ENCODE data around the gene RAPGEF6. TPM values are rescaled to one million over a fixed set of nuclear protein-coding genes. Genes with fewer than 3 reads are reported as not detected.
A peak's percentile ranks its signal among the peaks of the same experiment; 100 is the strongest.

The RAPGEF6 gene
- total RNA-seq, 1 experiment from 2014 or later, result 27.6 TPM

GRCh38 chr5:131570757-131571156 is 64.3 kb downstream of the RAPGEF6 start:
- H3K36me3 ChIP-seq, result no peaks in the 10 kb centered on the region; the same call in 1 of the 2 replicates
- H3K27ac ChIP-seq, result no peak overlapping the region
- no peaks in the 10 kb centered on the region for H3K27me3 ChIP-seq
- no peak overlapping the region for H3K4me3 ChIP-seq
- DNase-seq, result no peak
- no peaks in the 10 kb centered on the region for H3K9me3 ChIP-seq (replicated peaks)
- H3K4me1 ChIP-seq, result no peaks in the 10 kb centered on the region

- no peak for DNase-seq
- H3K4me1 ChIP-seq, result no peaks in the 10 kb centered on the region
- peaks cover 4% of the 10 kb centered on the region; the same call in 1 of the 2 replicates for H3K36me3 ChIP-seq
- no peak overlapping the region for H3K4me3 ChIP-seq
- no peaks in the 10 kb centered on the region for H3K9me3 ChIP-seq (replicated peaks)
- no peaks in the 10 kb centered on the region for H3K27me3 ChIP-seq
- no peak overlapping the region for H3K27ac ChIP-seq
Observed at GRCh38 chr5:131564229-131564652, 70.8 kb downstream of the RAPGEF6 start.

- no peaks in the 10 kb centered on the region for H3K27me3 ChIP-seq
- no peaks in the 10 kb centered on the region for H3K4me1 ChIP-seq
- H3K27ac ChIP-seq, result no peak overlapping the region
- peaks cover 5% of the 10 kb centered on the region; the same call in 1 of the 2 replicates for H3K36me3 ChIP-seq
- no peak overlapping the region for H3K4me3 ChIP-seq
- DNase-seq, result no peak
- H3K9me3 ChIP-seq (replicated peaks), result no peaks in the 10 kb centered on the region
Observed at GRCh38 chr5:131563434-131564228, 71.4 kb downstream of the RAPGEF6 start.

GRCh38 chr5:131550606-131551005 is 84.4 kb downstream of the RAPGEF6 start:
- peaks cover 7% of the 10 kb centered on the region; the same call in 1 of the 2 replicates for H3K36me3 ChIP-seq
- H3K4me3 ChIP-seq, result no peak overlapping the region
- peak; percentile 43 to 68 for DNase-seq
- H3K27ac ChIP-seq, result no peak overlapping the region
- H3K4me1 ChIP-seq, result no peaks in the 10 kb centered on the region
- H3K27me3 ChIP-seq, result no peaks in the 10 kb centered on the region
- no peaks in the 10 kb centered on the region for H3K9me3 ChIP-seq (replicated peaks)

- Histone ChIP-seq H3K4me3 (no peak overlapping the region), H3K9me3 (replicated peaks) (no peaks in the 10 kb centered on the region), H3K27ac (no peak overlapping the region), H3K27me3 (no peaks in the 10 kb centered on the region), H3K36me3 (peaks cover 15% of the 10 kb centered on the region), H3K4me1 (no peaks in the 10 kb centered on the region)
- no peak for DNase-seq
Observed at GRCh38 chr5:131548176-131548575, 86.9 kb downstream of the RAPGEF6 start.

GRCh38 chr5:131545845-131546244 is 89.2 kb downstream of the RAPGEF6 start:
- Histone ChIP-seq H3K27me3 (no peaks in the 10 kb centered on the region), H3K36me3 (peaks cover 18% of the 10 kb centered on the region), H3K27ac (no peak overlapping the region), H3K9me3 (replicated peaks) (no peaks in the 10 kb centered on the region), H3K4me1 (no peaks in the 10 kb centered on the region), H3K4me3 (no peak overlapping the region)
- no peak for DNase-seq

- Histone ChIP-seq H3K27ac (no peak overlapping the region), H3K36me3 (peaks cover 14% of the 10 kb centered on the region), H3K4me3 (no peak overlapping the region), H3K4me1 (no peaks in the 10 kb centered on the region), H3K9me3 (replicated peaks) (no peaks in the 10 kb centered on the region), H3K27me3 (no peaks in the 10 kb centered on the region)
- no peak for DNase-seq
Observed at GRCh38 chr5:131542723-131543122, 92.3 kb downstream of the RAPGEF6 start.

- H3K4me3 ChIP-seq, result no peak overlapping the region
- H3K27me3 ChIP-seq, result no peaks in the 10 kb centered on the region
- no peak overlapping the region for H3K27ac ChIP-seq
- no peak for DNase-seq
- peaks cover 12% of the 10 kb centered on the region for H3K36me3 ChIP-seq
- H3K9me3 ChIP-seq (replicated peaks), result no peaks in the 10 kb centered on the region
- H3K4me1 ChIP-seq, result peaks cover 2% of the 10 kb centered on the region
Observed at GRCh38 chr5:131541762-131542161, 93.3 kb downstream of the RAPGEF6 start.

GRCh38 chr5:131541071-131541470 is 94.0 kb downstream of the RAPGEF6 start:
- no peak for DNase-seq
- Histone ChIP-seq H3K36me3 (peaks cover 10% of the 10 kb centered on the region), H3K27ac (no peak overlapping the region), H3K4me3 (no peak overlapping the region), H3K4me1 (peaks cover 9% of the 10 kb centered on the region), H3K9me3 (replicated peaks) (no peaks in the 10 kb centered on the region), H3K27me3 (no peaks in the 10 kb centered on the region)

GRCh38 chr5:131539251-131539650 is 95.8 kb downstream of the RAPGEF6 start:
- no peak for DNase-seq
- no peak overlapping the region for H3K27ac ChIP-seq
- H3K36me3 ChIP-seq, result peaks cover 10% of the 10 kb centered on the region
- no peaks in the 10 kb centered on the region for H3K27me3 ChIP-seq
- H3K4me3 ChIP-seq, result no peak overlapping the region
- H3K9me3 ChIP-seq (replicated peaks), result no peaks in the 10 kb centered on the region
- H3K4me1 ChIP-seq, result peaks cover 24% of the 10 kb centered on the region

- Histone ChIP-seq H3K36me3 (0 out of 2 replicates have a peak, but pooled peaks cover 3% of the 10 kb centered on the region), H3K27ac (no peak overlapping the region), H3K4me3 (no peak overlapping the region), H3K27me3 (no peaks in the 10 kb centered on the region), H3K9me3 (replicated peaks) (no peaks in the 10 kb centered on the region), H3K4me1 (peaks cover 24% of the 10 kb centered on the region)
- DNase-seq, result no peak
Observed at GRCh38 chr5:131538177-131538593, 96.8 kb downstream of the RAPGEF6 start.

GRCh38 chr5:131536850-131537448 is 98.1 kb downstream of the RAPGEF6 start:
- 0 out of 2 replicates have a peak, but pooled peaks cover 3% of the 10 kb centered on the region for H3K36me3 ChIP-seq
- H3K27ac ChIP-seq, result peak overlapping the region; percentile 30; the same call in 1 of the 2 replicates
- no peak for DNase-seq
- H3K4me3 ChIP-seq, result no peak overlapping the region
- H3K4me1 ChIP-seq, result peaks cover 24% of the 10 kb centered on the region
- H3K27me3 ChIP-seq, result no peaks in the 10 kb centered on the region
- H3K9me3 ChIP-seq (replicated peaks), result no peaks in the 10 kb centered on the region

- DNase-seq, result peak; percentile 20 to 74
Observed at GRCh38 chr5:131536211-131536826, 98.7 kb downstream of the RAPGEF6 start.

GRCh38 chr5:131534974-131535373 is 100.1 kb downstream of the RAPGEF6 start:
- Histone ChIP-seq H3K27me3 (no peaks in the 10 kb centered on the region), H3K4me3 (no peak overlapping the region), H3K9me3 (replicated peaks) (no peaks in the 10 kb centered on the region), H3K36me3 (no peaks in the 10 kb centered on the region), H3K4me1 (peaks cover 24% of the 10 kb centered on the region), H3K27ac (no peak overlapping the region)
- DNase-seq, result peak in 1 of 2 experiments; percentile 12

More at GRCh38 chr5:131536211-131536826, 98.7 kb downstream of the RAPGEF6 start:
- no peaks in the 10 kb centered on the region for H3K27me3 ChIP-seq
- H3K4me3 ChIP-seq, result no peak overlapping the region
- H3K9me3 ChIP-seq (replicated peaks), result no peaks in the 10 kb centered on the region
- H3K27ac ChIP-seq, result peak overlapping the region; percentile 30; the same call in 1 of the 2 replicates
- H3K4me1 ChIP-seq, result peaks cover 24% of the 10 kb centered on the region
- H3K36me3 ChIP-seq, result no peaks in the 10 kb centered on the region

GRCh38 chr5:131533836-131534235 is 101.2 kb downstream of the RAPGEF6 start:
- Histone ChIP-seq H3K4me1 (peaks cover 24% of the 10 kb centered on the region), H3K9me3 (replicated peaks) (no peaks in the 10 kb centered on the region), H3K4me3 (no peak overlapping the region), H3K27ac (no peak overlapping the region), H3K27me3 (no peaks in the 10 kb centered on the region), H3K36me3 (no peaks in the 10 kb centered on the region)
- DNase-seq, result no peak

Measured in SJCRH30 (cell line).